ENCODE data around the gene KCNE3.

- TF ChIP-seq NANOG (IDR thresholded peaks at IDR 0.05; ENCODE audit: borderline replicate concordance) (no peak), STAT1 (IDR thresholded peaks at IDR 0.05; ENCODE audit: unreplicated experiment) (no peak)
Observed at GRCh38 chr11:74470526-74470925, 3.2 kb upstream of the KCNE3 start.
